Progenitor cell of endocrine pancreas (in vitro differentiated cells): ENCODE measurements around the gene SPPL2C. TPM values are rescaled to one million over a fixed set of nuclear protein-coding genes. Genes with fewer than 3 reads are reported as not detected.

Experiments used
- DNase-seq: peaks from one replicate; pipeline ENCODE4 v3.0.0; 2021; ENCODE audit warnings: low spot score; ENCODE audit not compliant: unreplicated experiment
- H3K27ac Mint-ChIP-seq: 2 replicates; pipeline ENCODE4 v1.8.0; 2021; ENCODE audit warnings: mild to moderate bottlenecking, moderate library complexity, mixed read lengths
- H3K27me3 Mint-ChIP-seq: 2 replicates; pipeline ENCODE4 v1.8.0; 2021; ENCODE audit warnings: mixed read lengths
- H3K36me3 Mint-ChIP-seq: 2 replicates; pipeline ENCODE4 v1.8.0; 2022; ENCODE audit warnings: mixed read lengths; ENCODE audit not compliant: insufficient read depth
- H3K4me1 Mint-ChIP-seq: 2 replicates; pipeline ENCODE4 v1.8.0; 2021; ENCODE audit warnings: low read depth, mixed read lengths
- H3K4me3 Mint-ChIP-seq: 2 replicates; pipeline ENCODE4 v1.8.0; 2021; ENCODE audit warnings: low read depth, mild to moderate bottlenecking, moderate library complexity, mixed read lengths
- H3K9me3 Mint-ChIP-seq: 2 replicates; pipeline ENCODE4 v1.8.0; 2021; ENCODE audit warnings: low read depth, mixed read lengths
- CTCF ChIP-seq: fragments of 200-600 bp; sonication (generic); IDR thresholded peaks from one replicate; pipeline ENCODE4 v1.5.0; 2021; ENCODE audit warnings: antibody characterized with exemption, mild to moderate bottlenecking; ENCODE audit not compliant: unreplicated experiment
- total RNA-seq: library from RNA; stranded (reverse); gene quantifications from 2 replicates; pipeline ENCODE4 v1.2.1, GENCODE V29; 2021

The SPPL2C gene
- total RNA-seq, 1 donor from 2014 or later, result not detected

- Mint-ChIP-seq H3K36me3 (no peaks in the 10 kb centered on the region), H3K9me3 (no peaks in the 10 kb centered on the region), H3K4me3 (no peak overlapping the region), H3K27ac (no peak overlapping the region), H3K4me1 (no peaks in the 10 kb centered on the region), H3K27me3 (peaks cover 33% of the 10 kb centered on the region)
- no peak for TF ChIP-seq CTCF
- no peak for DNase-seq
Observed at GRCh38 chr17:45850011-45850410, 5.3 kb downstream of the SPPL2C start.

GRCh38 chr17:45850468-45850867, 5.8 kb downstream of the SPPL2C start:
- Mint-ChIP-seq H3K4me3 (no peak overlapping the region), H3K27me3 (peaks cover 36% of the 10 kb centered on the region), H3K9me3 (no peaks in the 10 kb centered on the region), H3K27ac (no peak overlapping the region), H3K4me1 (no peaks in the 10 kb centered on the region), H3K36me3 (no peaks in the 10 kb centered on the region)
- TF ChIP-seq CTCF, result no peak
- DNase-seq, result no peak

- H3K27ac Mint-ChIP-seq, result no peak overlapping the region
- peaks cover 37% of the 10 kb centered on the region for H3K27me3 Mint-ChIP-seq
- H3K9me3 Mint-ChIP-seq, result no peaks in the 10 kb centered on the region
- no peaks in the 10 kb centered on the region for H3K36me3 Mint-ChIP-seq
- TF ChIP-seq CTCF, result no peak
- H3K4me1 Mint-ChIP-seq, result no peaks in the 10 kb centered on the region
- H3K4me3 Mint-ChIP-seq, result no peak overlapping the region
- no peak for DNase-seq
Observed at GRCh38 chr17:45851022-45851421, 6.3 kb downstream of the SPPL2C start.

- H3K4me1 Mint-ChIP-seq, result no peaks in the 10 kb centered on the region
- peaks cover 34% of the 10 kb centered on the region for H3K27me3 Mint-ChIP-seq
- H3K27ac Mint-ChIP-seq, result no peak overlapping the region
- DNase-seq, result no peak
- no peaks in the 10 kb centered on the region for H3K36me3 Mint-ChIP-seq
- no peak for TF ChIP-seq CTCF
- no peak overlapping the region for H3K4me3 Mint-ChIP-seq
- H3K9me3 Mint-ChIP-seq, result no peaks in the 10 kb centered on the region
Observed at GRCh38 chr17:45851464-45851863, 6.8 kb downstream of the SPPL2C start.

- no peaks in the 10 kb centered on the region for H3K9me3 Mint-ChIP-seq
- DNase-seq, result no peak
- TF ChIP-seq CTCF, result no peak
- H3K27ac Mint-ChIP-seq, result no peak overlapping the region
- H3K4me1 Mint-ChIP-seq, result no peaks in the 10 kb centered on the region
- H3K4me3 Mint-ChIP-seq, result no peak overlapping the region
- H3K36me3 Mint-ChIP-seq, result no peaks in the 10 kb centered on the region
- H3K27me3 Mint-ChIP-seq, result peaks cover 34% of the 10 kb centered on the region
Observed at GRCh38 chr17:45851873-45852272, 7.2 kb downstream of the SPPL2C start.
